GM12865 (cell line): Measurements from ENCODE around the gene TAGLN3.

Experiments
- DNase-seq: peaks from one replicate; pipeline ENCODE4 v3.0.0; 2010; ENCODE audit warnings: low read depth
- H3K4me3 ChIP-seq: 2 replicates; pipeline ENCODE4 v1.5.1; 2011; ENCODE audit warnings: mild to moderate bottlenecking, low read depth, low read length, control low read depth
- TF ChIP-seq, protein P1 (sequence below): IDR thresholded peaks from 2 replicates; pipeline ENCODE4 v1.5.1; 2011; ENCODE audit warnings: low read length, control low read depth, low read depth, inconsistent platforms; ENCODE audit not compliant: insufficient read depth; ENCODE audit errors: missing control alignments

The TAGLN3 gene

DNA sequence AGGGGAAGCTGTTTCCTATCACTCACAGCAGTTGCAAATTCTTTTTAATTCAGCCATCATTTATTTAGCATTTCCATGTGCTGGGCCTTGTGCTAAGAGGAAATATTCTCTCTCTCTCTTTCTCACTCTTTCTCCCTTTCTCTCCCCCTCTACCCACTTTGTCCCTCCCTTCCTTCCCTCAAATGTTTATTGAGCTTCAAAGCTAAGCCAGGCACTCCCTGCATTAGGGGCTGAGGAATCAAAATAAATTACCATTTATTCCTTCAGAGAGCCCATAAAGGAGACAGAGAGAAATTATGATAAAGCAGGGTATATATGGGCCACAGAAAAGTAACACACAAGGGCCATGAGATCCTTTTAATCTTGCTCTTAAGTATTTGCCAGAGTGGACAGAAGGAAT, 42.6 kb downstream of the TAGLN3 start:
- H3K4me3 ChIP-seq = no peak overlapping the region
- TF ChIP-seq, protein P1, sequence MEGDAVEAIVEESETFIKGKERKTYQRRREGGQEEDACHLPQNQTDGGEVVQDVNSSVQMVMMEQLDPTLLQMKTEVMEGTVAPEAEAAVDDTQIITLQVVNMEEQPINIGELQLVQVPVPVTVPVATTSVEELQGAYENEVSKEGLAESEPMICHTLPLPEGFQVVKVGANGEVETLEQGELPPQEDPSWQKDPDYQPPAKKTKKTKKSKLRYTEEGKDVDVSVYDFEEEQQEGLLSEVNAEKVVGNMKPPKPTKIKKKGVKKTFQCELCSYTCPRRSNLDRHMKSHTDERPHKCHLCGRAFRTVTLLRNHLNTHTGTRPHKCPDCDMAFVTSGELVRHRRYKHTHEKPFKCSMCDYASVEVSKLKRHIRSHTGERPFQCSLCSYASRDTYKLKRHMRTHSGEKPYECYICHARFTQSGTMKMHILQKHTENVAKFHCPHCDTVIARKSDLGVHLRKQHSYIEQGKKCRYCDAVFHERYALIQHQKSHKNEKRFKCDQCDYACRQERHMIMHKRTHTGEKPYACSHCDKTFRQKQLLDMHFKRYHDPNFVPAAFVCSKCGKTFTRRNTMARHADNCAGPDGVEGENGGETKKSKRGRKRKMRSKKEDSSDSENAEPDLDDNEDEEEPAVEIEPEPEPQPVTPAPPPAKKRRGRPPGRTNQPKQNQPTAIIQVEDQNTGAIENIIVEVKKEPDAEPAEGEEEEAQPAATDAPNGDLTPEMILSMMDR = no peak
- no peak for DNase-seq

DNA sequence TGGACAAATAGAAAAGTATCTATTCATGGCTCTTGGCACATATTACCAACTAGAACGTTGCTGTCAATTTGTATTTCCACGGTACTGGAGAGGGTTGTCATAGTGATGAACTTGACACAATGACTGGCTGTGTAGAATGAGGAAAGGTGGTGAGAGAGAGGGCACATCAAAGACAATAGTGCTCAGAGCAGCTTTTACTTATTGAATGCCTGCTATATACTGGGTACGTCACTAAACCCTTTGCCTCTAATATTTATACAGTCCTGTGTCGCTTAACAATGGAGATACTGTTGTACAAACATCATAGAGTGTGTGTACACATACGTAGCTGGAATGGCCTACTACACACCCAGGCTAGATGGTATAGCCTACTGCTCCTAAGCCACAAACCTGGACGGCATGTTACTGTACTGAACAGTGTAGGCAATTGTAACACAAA, 44.1 kb downstream of the TAGLN3 start:
- TF ChIP-seq, protein P1 = no peak
- no peak for DNase-seq
- H3K4me3 ChIP-seq = no peak overlapping the region

DNA sequence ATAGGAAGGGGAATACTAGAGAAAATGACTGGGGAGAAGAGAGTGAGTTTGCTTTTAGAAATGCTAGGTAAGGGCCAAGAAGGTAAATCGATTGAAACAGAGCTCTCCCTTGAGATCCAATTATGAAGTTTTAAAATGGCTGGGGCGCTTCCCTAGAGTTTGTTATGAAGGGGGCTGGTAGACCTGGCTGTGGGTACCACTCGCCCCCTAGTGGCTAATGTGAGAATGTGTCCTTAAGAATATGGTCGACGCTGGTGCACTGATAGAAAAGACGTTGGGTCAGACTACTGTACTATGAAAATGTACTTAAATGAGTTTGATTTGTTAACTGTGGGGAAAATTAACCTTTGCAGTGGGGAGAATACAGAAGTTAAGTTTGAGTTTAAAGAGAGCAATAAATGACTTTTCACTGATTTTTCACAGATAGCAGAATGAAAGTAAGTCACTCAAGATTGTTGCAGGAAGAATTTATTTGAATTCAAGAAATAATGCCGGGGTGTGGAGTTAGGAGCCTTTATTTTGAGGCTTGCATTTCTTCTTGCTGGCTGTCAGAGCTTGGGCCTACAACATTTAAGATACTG, 45.0 kb downstream of the TAGLN3 start:
- peak; percentile 77 for DNase-seq
- TF ChIP-seq, protein P1 = peak; percentile 90
- peak overlapping the region; percentile 15; the same call in 1 of the 2 replicates for H3K4me3 ChIP-seq

DNA sequence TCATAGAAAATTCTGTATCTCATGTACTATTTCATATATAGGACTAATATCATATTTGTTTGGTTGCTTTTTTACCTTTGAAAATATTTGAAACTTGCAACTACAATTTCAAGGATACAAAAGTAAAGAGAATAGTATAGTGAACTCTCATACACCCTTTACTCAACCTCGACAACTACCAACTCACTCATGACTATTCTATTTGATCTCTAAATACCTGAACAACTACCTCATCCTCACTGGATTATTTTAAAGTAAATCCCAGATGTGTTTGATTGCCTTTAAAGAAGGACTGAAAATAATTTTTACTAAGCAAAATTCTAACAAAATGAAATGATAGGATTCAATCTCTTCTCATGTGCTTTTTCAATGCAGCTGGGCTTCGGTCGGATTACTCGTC, 47.9 kb downstream of the TAGLN3 start:
- TF ChIP-seq, protein P1 = no peak
- no peak overlapping the region for H3K4me3 ChIP-seq
- DNase-seq = no peak

DNA sequence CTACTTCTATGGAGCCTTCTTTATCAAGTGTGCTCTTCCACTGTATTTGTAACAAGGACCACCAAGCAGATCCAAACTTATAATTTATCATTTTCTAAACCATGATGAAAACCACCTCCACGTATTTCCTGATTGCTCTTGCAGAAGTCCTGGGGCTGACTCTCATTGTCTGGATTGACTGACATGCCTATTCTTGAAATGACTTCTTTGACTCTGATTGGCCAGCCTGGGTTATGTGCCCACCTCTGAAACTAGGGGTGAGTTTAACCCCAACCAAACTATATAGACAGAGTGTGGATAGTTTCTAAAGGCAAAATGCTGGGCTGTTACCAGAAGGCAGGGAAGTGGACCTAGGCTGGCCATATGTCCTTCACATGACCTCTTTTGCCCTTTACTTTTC, 48.5 kb downstream of the TAGLN3 start:
- peak; percentile 10 for DNase-seq
- no peak overlapping the region for H3K4me3 ChIP-seq
- TF ChIP-seq, protein P1 = no peak

DNA sequence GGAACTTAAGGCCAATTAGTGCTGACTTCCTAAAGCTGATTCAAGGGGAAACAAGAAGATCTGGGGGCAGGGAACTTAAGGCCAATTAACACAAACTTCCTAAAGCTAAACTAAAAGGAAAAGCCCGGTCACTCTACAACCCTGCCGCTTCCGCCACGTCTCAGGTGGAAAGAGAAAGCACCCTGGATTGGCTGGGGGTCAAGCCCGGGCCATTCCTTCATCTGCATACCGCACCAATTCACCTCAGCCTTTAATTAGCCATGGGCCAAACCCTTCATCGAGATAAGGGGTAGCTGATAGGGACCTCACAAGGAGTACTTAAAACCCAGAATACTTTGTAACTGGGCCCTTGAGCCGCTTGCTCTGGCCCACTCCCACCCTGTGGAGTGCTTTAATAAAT, 50.2 kb downstream of the TAGLN3 start:
- no peak for DNase-seq
- TF ChIP-seq, protein P1 = no peak
- no peak overlapping the region for H3K4me3 ChIP-seq

DNA sequence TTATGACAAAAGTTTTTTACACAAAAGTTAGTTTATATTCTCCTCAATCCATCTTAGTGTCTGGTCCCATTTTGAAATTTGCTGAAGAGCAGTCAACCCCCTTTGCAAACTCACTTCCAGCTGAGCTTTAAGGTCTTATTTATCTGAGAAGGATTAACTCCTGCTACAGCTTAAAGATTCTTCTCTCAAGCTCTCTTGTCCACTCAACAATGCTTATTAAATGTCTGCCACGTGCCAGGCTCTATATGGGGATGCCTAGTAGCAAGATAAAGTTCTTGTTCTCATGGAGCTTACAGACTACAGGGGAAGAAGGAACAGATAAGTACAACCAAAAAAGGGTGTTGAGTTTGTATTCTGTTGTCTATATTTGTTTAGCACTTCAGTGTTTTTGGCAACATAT, 54.5 kb downstream of the TAGLN3 start:
- H3K4me3 ChIP-seq = no peak overlapping the region
- no peak for DNase-seq
- TF ChIP-seq, protein P1 = no peak
